NCI-H2196 (cell line): Measurements from ENCODE around the gene ARMC3.
A peak's percentile ranks its signal among the peaks of the same experiment; 100 is the strongest.
"Not testable (repeated sequence)": the region's sequence is repeated elsewhere in the genome, so short reads cannot be mapped to it uniquely, and the experiment has no call there.

ENCODE experiments used
- DNase-seq: peaks from one replicate; lab custom pipeline; 2025; ENCODE audit not compliant: unreplicated experiment; lab: John Stamatoyannopoulos, UW

Gene ARMC3, protein sequence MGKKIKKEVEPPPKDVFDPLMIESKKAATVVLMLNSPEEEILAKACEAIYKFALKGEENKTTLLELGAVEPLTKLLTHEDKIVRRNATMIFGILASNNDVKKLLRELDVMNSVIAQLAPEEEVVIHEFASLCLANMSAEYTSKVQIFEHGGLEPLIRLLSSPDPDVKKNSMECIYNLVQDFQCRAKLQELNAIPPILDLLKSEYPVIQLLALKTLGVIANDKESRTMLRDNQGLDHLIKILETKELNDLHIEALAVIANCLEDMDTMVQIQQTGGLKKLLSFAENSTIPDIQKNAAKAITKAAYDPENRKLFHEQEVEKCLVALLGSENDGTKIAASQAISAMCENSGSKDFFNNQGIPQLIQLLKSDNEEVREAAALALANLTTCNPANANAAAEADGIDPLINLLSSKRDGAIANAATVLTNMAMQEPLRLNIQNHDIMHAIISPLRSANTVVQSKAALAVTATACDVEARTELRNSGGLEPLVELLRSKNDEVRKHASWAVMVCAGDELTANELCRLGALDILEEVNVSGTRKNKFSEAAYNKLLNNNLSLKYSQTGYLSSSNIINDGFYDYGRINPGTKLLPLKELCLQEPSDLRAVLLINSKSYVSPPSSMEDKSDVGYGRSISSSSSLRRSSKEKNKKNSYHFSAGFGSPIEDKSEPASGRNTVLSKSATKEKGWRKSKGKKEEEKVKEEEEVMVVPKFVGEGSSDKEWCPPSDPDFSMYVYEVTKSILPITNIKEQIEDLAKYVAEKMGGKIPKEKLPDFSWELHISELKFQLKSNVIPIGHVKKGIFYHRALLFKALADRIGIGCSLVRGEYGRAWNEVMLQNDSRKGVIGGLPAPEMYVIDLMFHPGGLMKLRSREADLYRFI

DNA sequence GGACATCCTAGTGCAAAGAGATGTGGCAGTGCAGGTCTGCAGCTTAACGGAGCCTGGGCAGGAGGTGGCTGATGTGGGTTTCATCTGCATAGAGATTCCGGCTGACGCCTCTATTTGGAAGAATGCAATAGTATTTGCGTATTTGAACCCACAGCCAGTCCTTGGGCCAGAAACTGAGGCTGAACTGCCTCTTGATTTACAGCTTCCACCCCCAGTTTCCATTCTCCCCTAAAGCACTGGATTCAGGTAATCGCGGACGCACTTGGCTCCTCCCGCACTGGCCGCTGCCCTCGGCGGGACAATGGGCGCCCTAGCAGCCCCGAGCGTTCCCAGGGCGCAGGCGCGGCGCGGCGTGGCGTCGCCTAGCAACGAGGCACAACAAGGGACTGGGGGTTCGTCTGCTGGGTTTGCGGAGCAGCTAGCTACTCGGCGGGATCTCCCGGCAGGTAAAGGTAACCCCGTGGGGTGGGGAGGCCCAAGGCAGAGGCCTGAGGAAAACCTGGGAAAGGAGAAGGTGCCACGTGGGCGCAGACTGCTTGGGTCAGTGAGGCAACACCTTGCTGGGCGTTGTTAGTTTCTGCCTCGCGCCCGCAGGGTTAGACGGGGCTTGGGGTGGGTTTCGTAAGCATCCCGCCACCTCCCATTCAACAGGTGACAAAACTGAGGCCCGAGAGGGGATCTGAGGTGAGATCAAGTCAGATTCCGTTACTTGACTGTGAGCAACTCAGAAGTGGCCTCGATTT lies at the start of gene ARMC3:
Gene ARMC3 (plus strand): TSS at position 393 of the 743 bp plus-strand sequence. CDS start 3,944 bp downstream, outside the sequence.
- DNase-seq = no peak

DNA sequence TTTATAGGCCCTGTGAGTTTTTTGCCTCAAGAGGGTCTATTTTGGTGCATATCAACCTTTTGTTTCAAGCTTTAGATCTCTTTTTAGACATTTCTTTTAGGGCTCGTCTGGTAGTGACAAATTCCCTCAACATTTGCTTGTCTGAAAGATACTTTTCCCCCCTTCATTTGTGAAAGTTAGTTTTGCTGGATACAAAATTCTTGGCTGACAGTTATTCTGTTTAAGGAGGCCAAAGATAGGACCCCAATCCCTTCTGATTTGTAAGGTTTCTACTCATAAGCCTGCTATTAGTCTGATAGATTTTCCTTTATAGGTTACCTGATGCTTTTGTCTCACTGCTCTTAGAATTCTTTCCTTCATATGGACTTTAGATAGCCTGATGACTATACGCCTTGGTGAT lies 36.1 kb upstream of the ARMC3 start:
- DNase-seq = no peak

DNA sequence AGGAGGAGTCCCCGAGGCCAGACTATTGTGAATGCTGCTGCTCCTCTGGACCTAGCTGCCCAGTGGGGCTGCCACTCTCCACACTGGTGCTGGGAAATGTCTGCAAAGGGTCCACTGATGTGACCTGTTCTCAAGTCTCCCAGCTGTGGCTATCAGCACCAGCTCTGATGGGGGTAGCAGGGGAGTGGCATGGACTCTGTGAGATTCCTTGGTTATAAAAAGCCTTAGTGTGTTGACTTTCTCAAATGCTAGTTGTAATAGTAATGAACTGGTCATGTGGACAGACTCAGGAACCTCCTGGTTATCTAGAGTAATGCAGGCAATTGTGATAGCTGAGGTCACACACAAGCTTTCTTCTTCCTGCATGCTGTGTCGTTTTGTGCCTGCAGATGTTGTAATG lies 34.1 kb upstream of the ARMC3 start:
- no peak for DNase-seq

DNA sequence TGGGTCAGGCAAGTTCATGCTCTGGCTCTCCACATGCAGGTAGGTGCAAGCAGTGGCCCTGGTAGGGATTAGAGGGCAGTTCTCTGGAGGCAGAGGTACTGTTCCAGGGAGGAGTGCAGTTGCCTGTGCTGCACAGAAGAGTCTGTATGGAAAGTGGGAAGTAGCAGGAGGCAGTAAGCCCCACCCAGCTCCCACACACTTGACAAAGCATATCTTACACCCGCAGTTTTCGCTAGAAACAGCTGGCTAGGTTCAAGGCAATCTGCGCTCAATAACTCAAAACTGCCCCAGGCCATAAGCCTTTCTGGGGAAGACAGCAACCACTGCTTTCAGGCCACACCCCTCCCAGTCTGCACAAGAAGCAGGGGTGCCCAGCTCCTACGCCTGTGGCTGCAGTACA lies 33.1 kb upstream of the ARMC3 start:
- no peak for DNase-seq

DNA sequence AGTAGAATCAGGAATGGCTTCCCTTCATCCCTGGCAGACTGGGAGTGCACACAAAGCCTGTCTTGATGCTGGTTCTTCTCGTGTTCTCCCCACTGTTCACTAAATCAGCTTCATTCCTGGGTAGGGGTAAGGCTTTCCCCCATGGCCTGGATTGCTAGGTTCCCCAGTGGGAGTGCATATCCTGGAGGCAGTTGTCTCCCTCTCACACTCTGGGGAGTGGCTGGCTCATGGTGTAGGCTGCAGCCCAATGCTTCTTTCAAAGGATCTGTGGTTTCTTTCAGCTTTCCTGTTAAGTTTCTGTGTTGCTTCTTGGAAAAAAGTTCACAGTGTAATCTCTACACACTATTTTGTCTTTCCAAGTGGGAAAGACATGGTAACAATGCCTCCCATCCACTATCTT lies 32.6 kb upstream of the ARMC3 start:
- no peak for DNase-seq

DNA sequence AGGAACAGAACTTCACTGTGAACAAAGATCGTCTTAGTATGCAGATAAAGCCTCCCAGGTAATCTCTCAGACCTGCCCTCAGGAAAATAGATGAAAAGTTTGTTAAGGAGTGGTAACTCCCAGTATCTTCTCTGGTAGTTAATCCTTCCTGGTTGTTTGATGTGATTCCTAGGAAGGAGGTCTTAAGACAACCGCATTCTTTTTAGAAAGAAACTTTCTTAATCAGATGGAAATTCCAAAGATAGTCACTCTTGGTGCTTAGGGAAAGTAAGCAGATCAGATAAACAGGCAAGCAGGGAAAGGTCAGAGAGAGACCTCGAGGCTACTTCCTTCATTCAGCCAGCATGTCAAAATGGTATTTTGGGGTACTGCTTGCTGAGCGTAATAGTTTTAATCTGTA lies 30.5 kb upstream of the ARMC3 start:
- no peak for DNase-seq

DNA sequence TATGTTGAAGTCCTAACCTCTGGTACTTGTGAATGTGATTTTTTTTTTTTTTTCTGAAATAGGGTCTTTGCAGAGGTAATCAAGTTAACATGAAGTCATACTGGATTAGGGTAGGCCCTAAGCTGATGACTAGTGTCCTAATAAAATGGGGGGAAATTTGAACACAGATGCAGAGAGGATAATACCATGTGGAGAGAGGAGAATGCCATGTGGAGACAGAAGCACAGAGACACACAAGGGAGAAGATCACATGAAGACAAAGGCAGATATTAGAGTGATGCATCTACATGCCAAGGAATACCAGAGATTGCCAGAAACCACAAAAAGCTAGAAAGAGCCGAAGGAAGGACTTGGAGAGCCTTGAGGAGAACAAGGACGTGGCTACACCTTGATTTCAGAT lies 28.5 kb upstream of the ARMC3 start:
- DNase-seq = no peak

DNA sequence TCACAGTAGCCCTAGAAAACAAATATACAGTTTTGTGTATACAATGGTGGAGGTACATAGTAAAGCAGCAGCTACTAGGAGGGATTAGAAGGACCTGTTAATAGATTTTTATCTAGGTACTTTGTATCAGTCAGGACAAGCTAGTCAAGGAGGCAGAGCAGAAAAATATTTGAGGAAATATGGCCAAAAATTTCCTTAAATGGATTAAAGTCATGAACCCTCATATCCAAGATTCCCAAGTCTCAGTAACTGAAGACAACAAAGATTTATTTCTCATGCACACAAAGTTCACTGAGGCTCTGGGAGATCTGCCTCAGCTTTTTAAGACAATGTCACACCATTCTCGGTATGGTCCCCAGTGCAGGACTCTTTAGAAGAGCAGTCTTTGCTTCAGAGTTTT lies 28.1 kb upstream of the ARMC3 start:
- DNase-seq = no peak

DNA sequence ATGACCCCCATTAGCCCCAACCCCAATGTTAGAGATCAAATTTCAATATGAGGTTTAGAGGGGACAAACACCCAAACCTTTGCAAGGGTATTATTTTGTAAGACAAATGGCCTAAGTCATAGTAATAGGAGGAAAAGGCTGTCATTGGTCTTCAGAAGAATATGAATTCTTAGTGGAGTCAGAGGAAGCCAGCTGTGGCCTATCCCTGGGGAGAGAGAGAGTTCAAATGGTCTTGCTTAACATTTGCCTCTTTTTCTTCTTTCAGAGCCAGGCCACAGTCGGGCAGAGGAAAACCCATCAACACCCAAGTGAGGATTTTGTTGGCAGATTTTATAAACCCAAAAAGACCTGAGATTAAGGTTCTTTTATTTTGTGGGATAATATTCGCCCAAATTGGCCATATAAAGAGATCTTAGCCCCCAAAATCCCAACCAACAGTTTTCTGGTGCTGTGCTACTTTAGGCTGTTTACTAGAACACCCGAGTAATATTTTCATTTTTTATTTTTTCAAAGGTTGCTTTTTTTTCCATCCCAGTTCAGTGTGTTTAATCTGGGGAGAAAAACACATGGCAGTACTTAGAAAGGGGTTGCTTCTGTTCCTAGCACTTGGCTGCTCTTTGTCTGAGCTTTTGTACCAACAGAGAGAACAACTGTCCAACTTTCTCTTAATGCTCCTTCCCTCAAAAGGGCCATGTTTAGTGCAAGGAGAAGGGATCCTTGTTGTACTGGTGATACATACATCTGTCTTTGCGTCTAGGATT lies 26.8 kb upstream of the ARMC3 start:
- DNase-seq = no peak

DNA sequence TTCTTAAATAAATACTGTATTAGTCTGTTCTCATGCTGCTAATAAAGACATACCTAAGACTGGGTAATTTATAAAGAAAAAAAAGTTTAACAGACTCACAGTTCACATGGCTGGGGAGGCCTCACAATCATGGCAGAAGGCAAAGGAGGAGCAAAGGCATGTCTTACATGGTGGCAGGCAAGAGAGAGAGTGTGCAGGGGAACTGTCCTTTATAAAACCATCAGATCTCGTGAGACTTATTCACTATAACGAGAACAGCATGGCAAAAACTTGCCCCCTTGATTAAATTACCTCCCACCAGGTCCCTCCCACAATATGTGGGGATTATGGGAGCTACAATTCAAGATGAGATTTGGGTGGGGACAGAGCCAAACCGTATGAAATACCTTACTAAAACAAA lies 25.7 kb upstream of the ARMC3 start:
- DNase-seq = not testable (repeated sequence)

DNA sequence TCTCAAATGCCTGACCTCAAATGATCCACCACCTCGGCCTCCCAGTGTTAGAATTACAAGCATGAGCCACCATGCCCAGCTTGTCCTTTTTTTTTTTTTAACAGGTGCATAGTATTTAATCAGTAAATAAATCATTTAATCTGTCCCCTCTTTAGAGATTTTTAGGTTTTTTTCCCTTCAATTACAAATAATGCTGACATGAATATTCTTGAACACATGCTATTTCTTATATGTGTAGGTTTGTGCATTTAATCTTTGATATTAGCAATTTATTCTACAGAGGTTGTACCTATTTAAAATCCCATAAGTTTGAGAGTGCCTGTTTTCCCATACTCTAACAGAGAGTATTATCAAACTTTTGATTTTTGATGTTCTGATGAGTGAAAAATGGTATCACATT lies 24.2 kb upstream of the ARMC3 start:
- DNase-seq = no peak

DNA sequence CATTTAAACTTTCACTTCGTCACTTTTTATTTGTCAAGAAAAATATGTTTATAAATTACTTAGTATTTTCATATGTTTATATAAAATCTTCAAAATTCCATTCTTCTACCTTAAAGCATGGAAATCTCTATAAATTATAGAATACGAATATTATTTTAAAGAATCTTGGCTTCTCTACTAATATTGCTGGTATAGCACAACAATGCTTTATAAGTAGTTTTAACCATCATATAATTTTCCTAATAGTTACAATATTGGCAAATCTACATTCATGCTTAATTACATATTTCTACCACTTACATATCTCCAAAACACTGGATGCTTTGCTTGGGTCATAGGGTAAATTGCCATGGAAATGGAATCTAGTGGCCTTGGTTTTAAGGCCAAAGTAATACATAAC lies 21.1 kb upstream of the ARMC3 start:
- no peak for DNase-seq

DNA sequence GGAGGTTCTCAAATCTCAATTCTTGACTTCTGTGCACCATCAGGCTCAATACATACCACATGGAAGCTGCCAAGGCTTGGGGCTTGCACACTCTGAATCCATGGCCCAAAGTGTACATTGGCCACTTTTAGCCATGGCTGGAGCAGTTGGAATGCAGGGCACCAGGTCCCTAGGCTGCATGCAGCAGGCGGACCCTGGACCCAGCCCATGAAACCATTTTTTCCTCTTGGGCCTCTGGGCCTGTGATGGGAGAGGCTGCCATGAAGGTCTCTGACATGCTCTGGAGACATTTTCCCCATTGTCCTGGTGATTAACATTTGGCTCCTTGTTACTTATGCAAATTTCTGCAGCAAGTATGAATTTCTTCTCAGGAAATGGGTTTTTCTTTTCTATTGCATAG lies 19.0 kb upstream of the ARMC3 start:
- no peak for DNase-seq

DNA sequence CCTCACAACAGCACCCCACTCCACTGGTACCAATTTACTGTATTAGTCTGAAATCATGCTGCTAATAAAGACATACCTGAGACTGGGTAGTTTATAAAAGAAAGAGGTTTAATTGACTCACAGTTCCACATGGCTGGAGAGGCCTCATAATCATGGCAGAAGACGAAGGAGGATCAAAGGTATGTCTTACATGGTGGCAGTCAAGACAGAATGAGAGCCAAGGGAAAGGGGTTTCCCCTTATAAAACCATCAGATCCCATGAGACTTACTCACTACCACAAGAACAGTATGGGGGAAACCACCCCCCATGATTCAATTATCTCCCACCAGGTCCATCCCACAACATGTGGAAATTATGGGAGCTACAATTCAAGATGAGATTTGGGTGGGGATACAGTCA lies 18.2 kb upstream of the ARMC3 start:
- not testable (repeated sequence) for DNase-seq

DNA sequence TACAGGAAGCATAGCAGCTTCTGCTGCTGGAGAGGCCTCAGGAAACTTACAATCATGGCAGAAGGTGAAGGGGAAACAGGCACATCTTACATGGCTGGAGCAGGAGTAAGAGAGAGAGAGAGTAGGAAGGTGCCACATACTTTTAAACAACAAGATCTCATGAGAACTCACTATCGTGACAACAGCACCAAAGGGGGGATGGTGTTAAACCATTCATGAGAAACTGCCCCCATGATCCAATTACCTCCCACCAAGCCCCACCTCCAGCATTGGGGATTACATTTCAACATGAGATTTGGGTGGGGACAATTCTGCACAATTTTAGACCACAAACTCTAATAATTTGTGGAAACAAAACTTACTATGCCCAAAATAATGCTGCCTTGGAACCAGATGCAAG lies 16.8 kb upstream of the ARMC3 start:
- DNase-seq = no peak

DNA sequence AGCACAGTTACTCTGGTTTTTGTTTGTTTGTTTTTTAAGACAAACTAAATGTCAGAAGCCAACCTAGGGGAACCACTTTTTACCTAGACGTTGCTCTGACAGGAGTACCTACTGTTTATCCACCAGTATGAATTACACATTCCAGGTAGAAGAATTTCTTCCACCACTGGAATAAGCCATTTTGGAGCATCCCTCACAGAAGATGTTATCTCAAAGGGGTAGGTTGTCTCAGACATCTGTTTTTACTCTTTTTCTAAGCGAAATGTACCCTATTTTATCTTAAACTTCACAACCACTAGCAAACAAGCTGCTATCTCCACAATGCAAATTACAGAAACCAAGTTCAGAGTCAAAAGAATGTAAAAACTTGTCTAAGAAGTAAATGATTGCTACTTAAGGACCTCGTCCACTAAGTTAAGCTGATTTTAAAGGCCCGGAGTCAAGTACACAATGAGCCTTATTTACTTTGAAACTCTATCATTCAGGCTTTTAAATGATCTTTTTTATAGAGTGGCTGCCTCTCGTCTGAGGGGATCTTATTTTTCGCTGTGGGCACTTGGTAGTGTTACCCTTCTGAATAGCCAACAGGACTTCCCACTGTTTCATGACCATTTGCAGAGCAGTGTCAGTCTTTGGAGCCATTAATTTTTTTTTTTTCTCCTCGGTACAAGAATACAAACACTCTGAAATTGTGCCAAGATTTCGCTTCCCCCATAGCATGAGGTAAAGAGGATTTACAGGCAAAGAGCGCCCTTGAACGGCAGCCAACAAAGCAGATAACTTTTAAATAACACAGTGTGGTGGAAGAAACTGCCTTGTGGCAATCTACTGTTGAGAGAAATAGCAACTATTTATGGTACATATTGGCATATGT lies 15.7 kb upstream of the ARMC3 start:
- DNase-seq = peak; percentile 66

DNA sequence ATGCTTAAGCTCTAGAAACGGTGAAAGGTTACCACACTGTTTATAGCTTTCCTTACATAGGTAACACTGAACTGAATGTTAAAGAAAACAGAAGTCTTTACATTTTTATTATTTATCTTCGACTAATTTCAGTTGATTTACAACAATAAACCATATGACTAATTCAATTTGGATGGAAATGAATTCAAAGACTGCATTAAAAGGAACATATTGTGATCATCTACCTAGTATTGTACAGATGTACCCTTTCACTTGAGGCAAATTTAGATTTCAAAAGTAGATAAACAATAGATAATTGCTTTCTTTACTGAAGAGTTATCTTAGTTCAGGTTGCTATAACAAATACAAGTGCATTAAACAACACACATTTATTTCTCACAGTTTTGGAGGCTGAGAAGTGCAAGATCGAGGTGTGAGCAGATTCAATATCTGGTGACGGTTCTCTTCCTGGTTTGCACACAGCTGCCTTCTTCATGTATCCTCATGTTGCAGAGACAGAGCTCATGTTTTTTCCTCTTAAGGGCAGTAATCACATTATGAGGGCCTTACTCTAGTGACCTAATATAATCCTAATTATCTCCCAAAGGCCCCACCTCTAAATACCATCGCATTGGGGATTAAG lies 15.0 kb upstream of the ARMC3 start:
- DNase-seq = no peak

DNA sequence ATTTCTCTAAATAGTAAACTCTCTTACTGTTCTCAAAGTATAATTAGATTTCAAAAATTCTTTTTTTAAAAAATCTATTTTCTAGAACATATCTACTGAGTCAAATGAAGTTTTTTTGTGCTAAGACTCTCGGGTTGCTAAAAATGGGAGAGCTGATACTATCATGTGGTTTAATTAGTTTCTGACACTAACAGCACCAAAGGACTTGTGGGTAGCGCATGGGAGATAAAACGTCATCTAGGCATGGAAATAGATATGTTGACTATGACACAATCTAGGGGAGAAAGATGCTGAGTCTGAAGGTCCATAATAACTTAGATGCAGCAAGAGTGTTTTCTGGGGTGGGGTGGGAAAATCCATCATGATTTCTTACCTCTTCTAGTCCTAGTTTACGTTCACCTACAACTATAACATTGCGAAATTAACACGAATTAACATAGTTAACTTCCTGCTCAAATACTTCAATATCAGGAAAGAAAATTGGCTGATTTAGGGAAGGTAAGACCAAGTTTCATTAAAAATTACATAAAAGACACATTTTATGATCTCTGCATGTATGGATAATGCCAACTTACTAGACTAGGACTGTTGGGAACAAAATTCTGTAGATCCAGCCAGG lies 14.3 kb upstream of the ARMC3 start:
- no peak for DNase-seq

DNA sequence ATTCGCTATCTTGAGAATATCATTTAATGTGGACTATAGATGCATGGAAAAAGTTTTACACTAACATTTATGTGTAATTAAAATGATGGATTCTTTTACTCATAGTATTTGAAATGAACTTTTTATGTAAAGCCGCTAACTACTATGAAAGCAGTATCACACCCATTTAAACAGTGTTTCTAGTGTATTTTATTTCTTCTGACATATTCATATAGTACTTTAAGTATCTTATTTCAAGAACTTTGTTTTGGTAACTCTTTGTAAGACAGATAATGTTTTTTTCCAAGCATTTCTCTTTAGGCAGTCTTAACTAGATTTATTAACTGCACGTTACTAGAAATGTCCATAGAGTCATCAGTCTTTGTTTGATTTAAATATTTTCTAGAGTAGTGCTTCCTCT lies 12.5 kb upstream of the ARMC3 start:
- no peak for DNase-seq
